Lower lobe of right lung (tissue), 2 donors: ENCODE results near the gene SLC7A14. TPM values are rescaled to one million over a fixed set of nuclear protein-coding genes. Genes with fewer than 3 reads are reported as not detected.

Source experiments
- ATAC-seq, 2 donors: fragments of 200-7000 bp; cut with Tn5 transposase; one replicate each; pipeline ENCODE4 v1.9.1; 2020 to 2022; ENCODE audit warnings: mild to moderate bottlenecking in 2 of 2, moderate library complexity in 2 of 2
- DNase-seq: peaks from one replicate; pipeline ENCODE4 v3.0.0-alpha.2; 2020
- H3K27ac ChIP-seq: fragments of 200-600 bp; one replicate; pipeline ENCODE4 v1.8.0; 2022
- H3K27me3 ChIP-seq: fragments of 200-600 bp; one replicate; pipeline ENCODE4 v1.8.0; 2022; ENCODE audit warnings: low read depth
- H3K36me3 ChIP-seq: fragments of 200-600 bp; one replicate; pipeline ENCODE4 v1.8.0; 2022; ENCODE audit warnings: mild to moderate bottlenecking
- H3K4me1 ChIP-seq: fragments of 200-600 bp; one replicate; pipeline ENCODE4 v1.8.0; 2022
- H3K4me3 ChIP-seq: fragments of 200-600 bp; one replicate; pipeline ENCODE4 v1.8.0; 2022; ENCODE audit warnings: mild to moderate bottlenecking
- H3K9me3 ChIP-seq: fragments of 200-600 bp; one replicate; pipeline ENCODE4 v1.8.0; 2022
- intact Hi-C: fragments of 100-400 bp; cut with DNase I; formaldehyde crosslinking; loops from one replicate; pipeline ENCODE4 v1.11.0; 2022
- total RNA-seq: library from RNA; stranded (reverse); fragmentation: NEBNext Ultra II Directional; extraction: Animal tissue kit (Norgen Biotek cat#: 25700); gene quantifications from one replicate; pipeline ENCODE4 v1.2.1, GENCODE V29; 2021
- TF ChIP-seq, protein P1 (sequence below): fragments of 200-600 bp; IDR thresholded peaks from one replicate; pipeline ENCODE4 v1.8.0; 2022; ENCODE audit warnings: antibody characterized with exemption, mild to moderate bottlenecking
- donor health status: DM: no; HTN: yes; CAD: no; lungs with severe emphysema.

The SLC7A14 gene
- total RNA-seq, 1 donor from 2014 or later: 0.06 TPM

DNA sequence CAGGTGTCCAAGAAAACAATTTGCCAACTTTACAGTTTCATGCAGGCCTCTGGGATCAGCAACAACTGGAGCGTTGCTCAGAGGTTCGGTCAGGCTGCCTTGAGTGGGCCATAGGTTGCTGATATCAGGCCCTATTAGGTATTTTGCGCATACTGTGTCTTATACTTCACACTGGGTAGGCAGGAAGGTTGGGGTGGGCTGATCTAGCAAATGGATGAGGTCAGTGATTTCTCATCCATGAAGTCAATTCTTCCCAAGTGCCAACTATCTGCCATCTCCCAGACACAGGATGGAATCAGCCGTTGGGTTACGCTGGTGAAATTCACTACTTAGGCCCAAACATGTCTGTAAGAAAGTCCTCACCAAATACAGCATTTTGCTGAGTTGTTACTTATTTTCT, 77.6 kb downstream of the SLC7A14 start:
- Histone ChIP-seq H3K9me3 (no peaks in the 10 kb centered on the region), H3K36me3 (no peaks in the 10 kb centered on the region), H3K27ac (no peak overlapping the region), H3K27me3 (no peaks in the 10 kb centered on the region), H3K4me1 (no peaks in the 10 kb centered on the region), H3K4me3 (no peak overlapping the region)
- intact Hi-C loops: no loop called here
- no peak for ATAC-seq
- no peak for DNase-seq
- TF ChIP-seq, protein P1, sequence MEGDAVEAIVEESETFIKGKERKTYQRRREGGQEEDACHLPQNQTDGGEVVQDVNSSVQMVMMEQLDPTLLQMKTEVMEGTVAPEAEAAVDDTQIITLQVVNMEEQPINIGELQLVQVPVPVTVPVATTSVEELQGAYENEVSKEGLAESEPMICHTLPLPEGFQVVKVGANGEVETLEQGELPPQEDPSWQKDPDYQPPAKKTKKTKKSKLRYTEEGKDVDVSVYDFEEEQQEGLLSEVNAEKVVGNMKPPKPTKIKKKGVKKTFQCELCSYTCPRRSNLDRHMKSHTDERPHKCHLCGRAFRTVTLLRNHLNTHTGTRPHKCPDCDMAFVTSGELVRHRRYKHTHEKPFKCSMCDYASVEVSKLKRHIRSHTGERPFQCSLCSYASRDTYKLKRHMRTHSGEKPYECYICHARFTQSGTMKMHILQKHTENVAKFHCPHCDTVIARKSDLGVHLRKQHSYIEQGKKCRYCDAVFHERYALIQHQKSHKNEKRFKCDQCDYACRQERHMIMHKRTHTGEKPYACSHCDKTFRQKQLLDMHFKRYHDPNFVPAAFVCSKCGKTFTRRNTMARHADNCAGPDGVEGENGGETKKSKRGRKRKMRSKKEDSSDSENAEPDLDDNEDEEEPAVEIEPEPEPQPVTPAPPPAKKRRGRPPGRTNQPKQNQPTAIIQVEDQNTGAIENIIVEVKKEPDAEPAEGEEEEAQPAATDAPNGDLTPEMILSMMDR: no peak

DNA sequence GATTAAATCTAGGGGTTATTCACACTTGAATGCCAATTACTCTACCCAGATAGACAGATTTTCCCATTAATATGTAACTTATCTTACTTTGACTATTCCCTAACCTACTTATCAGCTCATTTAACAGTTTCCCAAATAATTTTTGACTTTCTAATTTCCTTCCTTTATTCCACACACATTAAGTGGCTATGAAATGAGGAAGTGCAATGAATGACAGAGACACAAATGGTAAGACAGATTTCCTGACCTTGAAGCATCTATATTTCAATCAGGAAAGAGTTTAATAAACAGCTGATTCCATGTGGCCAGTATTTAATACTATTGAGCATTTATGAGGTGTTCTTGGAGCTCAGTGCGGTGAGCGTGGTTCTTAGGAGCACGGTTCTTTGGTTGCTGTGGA, 78.8 kb downstream of the SLC7A14 start:
- no peak overlapping the region for H3K4me3 ChIP-seq

DNA sequence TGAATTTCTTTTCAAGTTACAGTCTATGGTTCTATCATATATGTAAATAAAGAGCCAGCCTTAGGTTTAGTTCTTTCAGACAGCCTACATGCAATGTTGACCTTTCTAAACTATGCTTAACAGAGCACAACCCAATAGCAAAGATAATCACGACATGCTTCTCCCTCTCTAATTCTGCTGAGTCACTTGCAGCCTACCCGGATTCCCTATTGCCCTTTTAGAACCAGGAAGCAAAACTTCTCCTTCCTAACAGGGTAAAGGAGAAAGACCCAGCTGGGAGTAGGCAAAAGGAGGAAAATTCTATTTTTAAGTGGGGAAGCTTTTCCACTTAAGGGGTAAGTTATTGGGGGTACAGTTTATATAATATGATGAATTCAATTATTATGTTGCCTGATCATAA, 79.3 kb downstream of the SLC7A14 start:
- no peak for ATAC-seq
- TF ChIP-seq, protein P1: no peak
- Histone ChIP-seq H3K36me3 (no peaks in the 10 kb centered on the region), H3K4me1 (no peaks in the 10 kb centered on the region), H3K27me3 (no peaks in the 10 kb centered on the region), H3K27ac (no peak overlapping the region), H3K9me3 (no peaks in the 10 kb centered on the region), H3K4me3 (no peak overlapping the region)
- DNase-seq: no peak
- intact Hi-C loops: no loop called here

More for the DNA sequence above, 78.8 kb downstream of the SLC7A14 start:
- TF ChIP-seq, protein P1: no peak
- intact Hi-C loops: no loop called here
- H3K27me3 ChIP-seq: no peaks in the 10 kb centered on the region
- ATAC-seq (no peak), DNase-seq (no peak)
- no peak overlapping the region for H3K27ac ChIP-seq
- H3K9me3 ChIP-seq: no peaks in the 10 kb centered on the region
- H3K4me1 ChIP-seq: no peaks in the 10 kb centered on the region
- H3K36me3 ChIP-seq: no peaks in the 10 kb centered on the region

DNA sequence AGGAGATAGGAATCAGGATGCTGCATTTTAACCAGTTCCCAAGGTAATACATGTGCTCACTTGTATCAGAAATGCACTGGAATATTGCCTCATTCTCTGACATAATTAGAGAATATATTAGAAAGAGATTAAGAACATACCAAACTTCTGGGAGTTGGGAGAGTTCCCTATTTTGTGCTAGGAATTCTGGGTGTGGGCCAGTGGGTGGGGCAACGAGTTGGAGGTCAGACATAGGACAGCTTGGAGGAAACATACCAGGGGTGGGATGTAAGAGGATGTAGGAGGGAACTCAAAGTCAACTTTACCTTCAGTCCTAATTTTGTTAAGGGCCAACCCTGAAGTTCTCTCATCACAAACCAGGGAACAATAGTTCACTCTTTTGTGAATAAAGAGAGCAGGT, 83.6 kb downstream of the SLC7A14 start:
- intact Hi-C loops: no loop called here
- Histone ChIP-seq H3K4me1 (no peaks in the 10 kb centered on the region), H3K36me3 (no peaks in the 10 kb centered on the region), H3K27ac (no peak overlapping the region), H3K27me3 (no peaks in the 10 kb centered on the region), H3K9me3 (no peaks in the 10 kb centered on the region), H3K4me3 (no peak overlapping the region)
- no peak for DNase-seq
- no peak for ATAC-seq
- TF ChIP-seq, protein P1: no peak

- ATAC-seq: no peak
- H3K4me3 ChIP-seq: no peak overlapping the region
- TF ChIP-seq, protein P1: no peak
- DNase-seq: no peak
- H3K36me3 ChIP-seq: no peaks in the 10 kb centered on the region
- no peak overlapping the region for H3K27ac ChIP-seq
- no peaks in the 10 kb centered on the region for H3K9me3 ChIP-seq
- no peaks in the 10 kb centered on the region for H3K27me3 ChIP-seq
- intact Hi-C loops: no loop called here
- no peaks in the 10 kb centered on the region for H3K4me1 ChIP-seq
Observed at GRCh38 chr3:170500995-170501394, 84.9 kb downstream of the SLC7A14 start.

DNA sequence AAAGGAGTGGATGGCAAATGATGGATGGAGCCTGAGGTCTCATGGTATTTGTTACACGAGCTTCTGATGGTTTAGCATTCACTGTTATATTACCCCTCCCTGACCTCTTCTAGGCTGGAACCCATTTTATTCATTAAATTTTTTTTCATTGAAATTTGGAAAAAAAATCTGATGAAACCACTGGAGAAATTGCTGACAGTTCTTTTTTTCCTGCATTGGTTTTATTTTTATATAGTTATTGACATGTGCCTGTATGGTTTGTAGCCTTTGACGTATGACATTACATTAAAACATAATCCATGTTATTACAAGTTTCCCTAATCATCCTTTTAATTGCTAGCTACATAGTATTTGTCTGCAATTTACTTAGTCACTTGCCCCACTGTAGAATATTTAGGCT, 85.4 kb downstream of the SLC7A14 start:
- TF ChIP-seq, protein P1: no peak
- no peaks in the 10 kb centered on the region for H3K4me1 ChIP-seq
- H3K4me3 ChIP-seq: no peak overlapping the region
- ATAC-seq (no peak), DNase-seq (no peak)
- no peak overlapping the region for H3K27ac ChIP-seq
- no peaks in the 10 kb centered on the region for H3K36me3 ChIP-seq
- no peaks in the 10 kb centered on the region for H3K27me3 ChIP-seq
- intact Hi-C loops: no loop called here
- H3K9me3 ChIP-seq: no peaks in the 10 kb centered on the region
